Stimulated activated CD4-positive, alpha-beta T cell treated with anti-CD3 and anti-CD28 coated beads, Interleukin-15, amount 100 ng/mL, for 24 hours (primary cell): ENCODE results near the gene SMIM1.
A peak's percentile ranks its signal among the peaks of the same experiment; 100 is the strongest.

Experiments used
- DNase-seq: peaks from one replicate; pipeline ENCODE4 v3.0.0-alpha.2; 2020

The SMIM1 gene

GRCh38 chr1:3759796-3760195, 12.8 kb upstream of the SMIM1 start:
- no peak for DNase-seq

GRCh38 chr1:3761296-3762010, 11.1 kb upstream of the SMIM1 start:
- DNase-seq: no peak

GRCh38 chr1:3762151-3762872, 10.2 kb upstream of the SMIM1 start:
- DNase-seq: no peak

- no peak for DNase-seq
Observed at GRCh38 chr1:3762873-3763228, 9.7 kb upstream of the SMIM1 start.

GRCh38 chr1:3763351-3764125, 9.0 kb upstream of the SMIM1 start:
- DNase-seq: no peak

- DNase-seq: no peak
Observed at GRCh38 chr1:3767328-3767925, 5.1 kb upstream of the SMIM1 start.

GRCh38 chr1:3768811-3769390, 3.6 kb upstream of the SMIM1 start:
- no peak for DNase-seq

GRCh38 chr1:3770047-3770765, 2.3 kb upstream of the SMIM1 start:
- no peak for DNase-seq

GRCh38 chr1:3771108-3772026, 1.2 kb upstream of the SMIM1 start:
- no peak for DNase-seq

- DNase-seq: peak; percentile 94
Observed at GRCh38 chr1:3772027-3772714, 378 bp upstream of the SMIM1 start.

- DNase-seq: no peak
Observed at GRCh38 chr1:3773572-3774275, 1.2 kb downstream of the SMIM1 start.

GRCh38 chr1:3774276-3774945, 1.9 kb downstream of the SMIM1 start:
- no peak for DNase-seq

GRCh38 chr1:3774946-3775489, 2.5 kb downstream of the SMIM1 start:
- no peak for DNase-seq

- peak; percentile 67 for DNase-seq
Observed at GRCh38 chr1:3775490-3776230, 3.1 kb downstream of the SMIM1 start.

- no peak for DNase-seq
Observed at GRCh38 chr1:3776231-3776961, 3.8 kb downstream of the SMIM1 start.

GRCh38 chr1:3777078-3777547, 4.6 kb downstream of the SMIM1 start:
- no peak for DNase-seq
